ENCODE results near the gene HSBP1L1. TPM values are rescaled to one million over a fixed set of nuclear protein-coding genes. Genes with fewer than 3 reads are reported as not detected.

The HSBP1L1 gene
- total and polyA plus RNA-seq, 2 of the 13 experiments (the other 11 are each of a cell fraction or from before 2014, with no cell fraction given) = 22.6 to 45.1 TPM

DNA sequence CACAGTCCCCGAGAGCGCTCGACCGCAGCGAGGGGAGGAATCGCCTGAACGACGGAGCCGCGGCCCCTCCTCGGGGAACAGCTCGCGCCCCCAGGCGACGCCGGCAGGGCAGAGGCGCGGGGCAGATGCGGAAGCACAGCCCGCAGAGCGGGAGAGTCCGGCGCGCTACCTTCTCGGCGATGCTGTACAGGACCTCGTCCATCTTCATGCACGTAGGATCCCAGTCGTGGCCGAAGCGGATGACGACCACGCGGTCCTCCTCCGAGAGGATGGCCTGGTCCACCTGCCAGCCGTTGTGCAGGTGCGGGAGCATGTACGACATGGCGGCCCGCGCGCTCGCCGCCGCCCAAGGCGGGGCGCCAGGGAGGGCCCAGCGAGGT, 23.6 kb downstream of the HSBP1L1 start (continued):
- TF ChIP-seq SMYD3 (CRISPR knock-in tag; IDR thresholded peaks at IDR 0.05) (peak; percentile 41; the same call in 1 of the 2 replicates), PCBP2 (optimal IDR thresholded peaks at IDR 0.05; ENCODE audit: low read depth, low read length, poor library complexity, severe bottlenecking) (no peak), SSRP1 (CRISPR knock-in tag; IDR thresholded peaks at IDR 0.05) (no peak), ZNF792 (CRISPR knock-in tag; IDR thresholded peaks at IDR 0.05) (no peak), RBFOX2 (IDR thresholded peaks at IDR 0.05; ENCODE audit: low read depth, low read length) (no peak), HNRNPH1 (optimal IDR thresholded peaks at IDR 0.05; ENCODE audit: low read depth, low read length) (no peak), ZNF557 (CRISPR knock-in tag; IDR thresholded peaks at IDR 0.05) (no peak; the same call in 1 of the 2 replicates), ZNF891 (CRISPR knock-in tag; IDR thresholded peaks at IDR 0.05) (no peak), ZNF207 (IDR thresholded peaks at IDR 0.05; ENCODE audit: borderline replicate concordance) (no peak), EEA1 (CRISPR knock-in tag; IDR thresholded peaks at IDR 0.05; ENCODE audit: borderline replicate concordance) (no peak), CCDC6 (CRISPR knock-in tag; IDR thresholded peaks at IDR 0.05) (no peak; the same call in 1 of the 2 replicates), TSC22D2 (CRISPR knock-in tag; IDR thresholded peaks at IDR 0.05; ENCODE audit: borderline replicate concordance) (no peak)
- TF ChIP-seq, protein P1, sequence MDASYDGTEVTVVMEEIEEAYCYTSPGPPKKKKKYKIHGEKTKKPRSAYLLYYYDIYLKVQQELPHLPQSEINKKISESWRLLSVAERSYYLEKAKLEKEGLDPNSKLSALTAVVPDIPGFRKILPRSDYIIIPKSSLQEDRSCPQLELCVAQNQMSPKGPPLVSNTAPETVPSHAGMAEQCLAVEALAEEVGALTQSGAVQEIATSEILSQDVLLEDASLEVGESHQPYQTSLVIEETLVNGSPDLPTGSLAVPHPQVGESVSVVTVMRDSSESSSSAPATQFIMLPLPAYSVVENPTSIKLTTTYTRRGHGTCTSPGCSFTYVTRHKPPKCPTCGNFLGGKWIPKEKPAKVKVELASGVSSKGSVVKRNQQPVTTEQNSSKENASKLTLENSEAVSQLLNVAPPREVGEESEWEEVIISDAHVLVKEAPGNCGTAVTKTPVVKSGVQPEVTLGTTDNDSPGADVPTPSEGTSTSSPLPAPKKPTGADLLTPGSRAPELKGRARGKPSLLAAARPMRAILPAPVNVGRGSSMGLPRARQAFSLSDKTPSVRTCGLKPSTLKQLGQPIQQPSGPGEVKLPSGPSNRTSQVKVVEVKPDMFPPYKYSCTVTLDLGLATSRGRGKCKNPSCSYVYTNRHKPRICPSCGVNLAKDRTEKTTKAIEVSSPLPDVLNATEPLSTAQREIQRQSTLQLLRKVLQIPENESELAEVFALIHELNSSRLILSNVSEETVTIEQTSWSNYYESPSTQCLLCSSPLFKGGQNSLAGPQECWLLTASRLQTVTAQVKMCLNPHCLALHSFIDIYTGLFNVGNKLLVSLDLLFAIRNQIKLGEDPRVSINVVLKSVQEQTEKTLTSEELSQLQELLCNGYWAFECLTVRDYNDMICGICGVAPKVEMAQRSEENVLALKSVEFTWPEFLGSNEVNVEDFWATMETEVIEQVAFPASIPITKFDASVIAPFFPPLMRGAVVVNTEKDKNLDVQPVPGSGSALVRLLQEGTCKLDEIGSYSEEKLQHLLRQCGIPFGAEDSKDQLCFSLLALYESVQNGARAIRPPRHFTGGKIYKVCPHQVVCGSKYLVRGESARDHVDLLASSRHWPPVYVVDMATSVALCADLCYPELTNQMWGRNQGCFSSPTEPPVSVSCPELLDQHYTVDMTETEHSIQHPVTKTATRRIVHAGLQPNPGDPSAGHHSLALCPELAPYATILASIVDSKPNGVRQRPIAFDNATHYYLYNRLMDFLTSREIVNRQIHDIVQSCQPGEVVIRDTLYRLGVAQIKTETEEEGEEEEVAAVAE (CRISPR knock-in tag; IDR thresholded peaks at IDR 0.05; ENCODE audit: borderline replicate concordance) = 0 out of 2 replicates have a peak, but pooled peaks have one; percentile 60
- TF ChIP-seq, protein P2, sequence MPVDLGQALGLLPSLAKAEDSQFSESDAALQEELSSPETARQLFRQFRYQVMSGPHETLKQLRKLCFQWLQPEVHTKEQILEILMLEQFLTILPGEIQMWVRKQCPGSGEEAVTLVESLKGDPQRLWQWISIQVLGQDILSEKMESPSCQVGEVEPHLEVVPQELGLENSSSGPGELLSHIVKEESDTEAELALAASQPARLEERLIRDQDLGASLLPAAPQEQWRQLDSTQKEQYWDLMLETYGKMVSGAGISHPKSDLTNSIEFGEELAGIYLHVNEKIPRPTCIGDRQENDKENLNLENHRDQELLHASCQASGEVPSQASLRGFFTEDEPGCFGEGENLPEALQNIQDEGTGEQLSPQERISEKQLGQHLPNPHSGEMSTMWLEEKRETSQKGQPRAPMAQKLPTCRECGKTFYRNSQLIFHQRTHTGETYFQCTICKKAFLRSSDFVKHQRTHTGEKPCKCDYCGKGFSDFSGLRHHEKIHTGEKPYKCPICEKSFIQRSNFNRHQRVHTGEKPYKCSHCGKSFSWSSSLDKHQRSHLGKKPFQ (CRISPR knock-in tag; IDR thresholded peaks at IDR 0.05; ENCODE audit: insufficient replicate concordance) = no peak
- TF ChIP-seq, protein P3, sequence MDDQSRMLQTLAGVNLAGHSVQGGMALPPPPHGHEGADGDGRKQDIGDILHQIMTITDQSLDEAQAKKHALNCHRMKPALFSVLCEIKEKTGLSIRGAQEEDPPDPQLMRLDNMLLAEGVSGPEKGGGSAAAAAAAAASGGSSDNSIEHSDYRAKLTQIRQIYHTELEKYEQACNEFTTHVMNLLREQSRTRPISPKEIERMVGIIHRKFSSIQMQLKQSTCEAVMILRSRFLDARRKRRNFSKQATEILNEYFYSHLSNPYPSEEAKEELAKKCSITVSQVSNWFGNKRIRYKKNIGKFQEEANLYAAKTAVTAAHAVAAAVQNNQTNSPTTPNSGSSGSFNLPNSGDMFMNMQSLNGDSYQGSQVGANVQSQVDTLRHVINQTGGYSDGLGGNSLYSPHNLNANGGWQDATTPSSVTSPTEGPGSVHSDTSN (CRISPR knock-in tag; IDR thresholded peaks at IDR 0.05; ENCODE audit: borderline replicate concordance) = peak; percentile 26; the same call in 1 of the 2 replicates
- TF ChIP-seq, protein P4, sequence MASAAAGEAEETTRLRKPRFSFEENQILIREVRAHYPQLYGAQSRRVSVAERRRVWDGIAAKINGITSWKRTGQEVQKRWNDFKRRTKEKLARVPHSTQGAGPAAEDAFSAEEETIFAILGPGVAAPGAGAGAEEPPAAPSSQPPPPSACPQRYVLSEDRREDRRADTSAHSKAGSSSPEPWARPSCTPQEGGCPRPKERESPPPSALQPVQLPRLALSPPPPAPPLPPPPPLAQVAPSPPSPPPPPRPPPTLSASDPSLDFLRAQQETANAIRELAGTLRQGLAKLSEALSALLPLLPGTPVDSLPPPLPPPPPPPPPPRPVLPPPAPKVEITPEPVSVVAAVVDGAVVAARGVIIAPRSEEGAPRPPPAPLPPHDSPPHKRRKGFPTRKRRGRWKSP (CRISPR knock-in tag; IDR thresholded peaks at IDR 0.05) = no peak
- TF ChIP-seq, protein P5, sequence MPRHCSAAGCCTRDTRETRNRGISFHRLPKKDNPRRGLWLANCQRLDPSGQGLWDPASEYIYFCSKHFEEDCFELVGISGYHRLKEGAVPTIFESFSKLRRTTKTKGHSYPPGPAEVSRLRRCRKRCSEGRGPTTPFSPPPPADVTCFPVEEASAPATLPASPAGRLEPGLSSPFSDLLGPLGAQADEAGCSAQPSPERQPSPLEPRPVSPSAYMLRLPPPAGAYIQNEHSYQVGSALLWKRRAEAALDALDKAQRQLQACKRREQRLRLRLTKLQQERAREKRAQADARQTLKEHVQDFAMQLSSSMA (CRISPR knock-in tag; IDR thresholded peaks at IDR 0.05) = no peak; the same call in 1 of the 2 replicates
- TF ChIP-seq, protein P6, sequence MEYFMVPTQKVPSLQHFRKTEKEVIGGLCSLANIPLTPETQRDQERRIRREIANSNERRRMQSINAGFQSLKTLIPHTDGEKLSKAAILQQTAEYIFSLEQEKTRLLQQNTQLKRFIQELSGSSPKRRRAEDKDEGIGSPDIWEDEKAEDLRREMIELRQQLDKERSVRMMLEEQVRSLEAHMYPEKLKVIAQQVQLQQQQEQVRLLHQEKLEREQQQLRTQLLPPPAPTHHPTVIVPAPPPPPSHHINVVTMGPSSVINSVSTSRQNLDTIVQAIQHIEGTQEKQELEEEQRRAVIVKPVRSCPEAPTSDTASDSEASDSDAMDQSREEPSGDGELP (IDR thresholded peaks at IDR 0.05; ENCODE audit: borderline replicate concordance, low read depth) = no peak
- TF ChIP-seq, protein P7, sequence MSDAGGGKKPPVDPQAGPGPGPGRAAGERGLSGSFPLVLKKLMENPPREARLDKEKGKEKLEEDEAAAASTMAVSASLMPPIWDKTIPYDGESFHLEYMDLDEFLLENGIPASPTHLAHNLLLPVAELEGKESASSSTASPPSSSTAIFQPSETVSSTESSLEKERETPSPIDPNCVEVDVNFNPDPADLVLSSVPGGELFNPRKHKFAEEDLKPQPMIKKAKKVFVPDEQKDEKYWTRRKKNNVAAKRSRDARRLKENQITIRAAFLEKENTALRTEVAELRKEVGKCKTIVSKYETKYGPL (CRISPR knock-in tag; IDR thresholded peaks at IDR 0.05) = 0 out of 2 replicates have a peak, but pooled peaks have one; percentile 49

Measured in HepG2 (cell line).